Gastrocnemius medialis (tissue), 4 donors: ENCODE results near the gene RNF141.

ENCODE experiments used
- CTCF ChIP-seq, 5 experiments: fragments of 450-650 bp in 3 of 5; fragments of 200-600 bp in 2 of 5; sonication (generic) in 2 of 5; IDR thresholded peaks in 4 of 5; conservative IDR thresholded peaks in 1 of 5; 1 replicate in 4 of 5; 2 replicates in 1 of 5; pipeline ENCODE4 v1.5.1; 2016 to 2019; ENCODE audit warnings: antibody characterized with exemption in 5 of 5, mild to moderate bottlenecking in 3 of 5, moderate library complexity in 3 of 5
- POLR2A ChIP-seq, 2 donors: fragments of 450-650 bp; IDR thresholded peaks; one replicate each; pipeline ENCODE4 v1.6.1; 2017; ENCODE audit warnings: antibody characterized with exemption in 2 of 2, mild to moderate bottlenecking in 2 of 2, moderate library complexity in 2 of 2

- TF ChIP-seq CTCF (IDR thresholded peaks at IDR 0.05 in 4 of 5, conservative IDR thresholded peaks at IDR 0.05 in 1 of 5) (no peak), POLR2A (IDR thresholded peaks at IDR 0.05) (no peak)
Observed at GRCh38 chr11:10538924-10539323, 2.1 kb downstream of the RNF141 start.
